HEK293 (cell line): ENCODE results near the gene ZNF215.
A peak's percentile ranks its signal among the peaks of the same experiment; 100 is the strongest.

ENCODE experiments used
- GLI2 ChIP-seq: fragments of 450-650 bp; formaldehyde crosslinking; IDR thresholded peaks from 2 replicates; pipeline ENCODE4; 2017; ENCODE audit warnings: missing biosample characterization, missing genetic modification characterization, low read depth, borderline replicate concordance
- GLI4 ChIP-seq: fragments of 450-650 bp; formaldehyde crosslinking; IDR thresholded peaks from 2 replicates; pipeline ENCODE4 v1.5.1; 2016; ENCODE audit warnings: missing biosample characterization, missing genetic modification characterization
- GLIS1 ChIP-seq: fragments of 450-650 bp; formaldehyde crosslinking; IDR thresholded peaks from 2 replicates; pipeline ENCODE4 v1.5.1; 2016; ENCODE audit warnings: missing biosample characterization, missing genetic modification characterization
- GLIS2 ChIP-seq: fragments of 450-650 bp; formaldehyde crosslinking; IDR thresholded peaks from 2 replicates; pipeline ENCODE4 v1.5.1; 2016; ENCODE audit warnings: missing biosample characterization, missing genetic modification characterization
- KLF16 ChIP-seq: fragments of 450-650 bp; formaldehyde crosslinking; IDR thresholded peaks from 2 replicates; pipeline ENCODE4 v1.5.1; 2017; ENCODE audit warnings: missing biosample characterization, missing genetic modification characterization
- KLF9 ChIP-seq: fragments of 450-650 bp; formaldehyde crosslinking; IDR thresholded peaks from 2 replicates; pipeline ENCODE4 v1.5.1; 2016; ENCODE audit warnings: missing biosample characterization, missing genetic modification characterization, low read depth
- OVOL3 ChIP-seq: fragments of 450-650 bp; formaldehyde crosslinking; IDR thresholded peaks from 2 replicates; pipeline ENCODE4 v1.5.1; 2016; ENCODE audit warnings: missing biosample characterization, missing genetic modification characterization
- PATZ1 ChIP-seq: fragments of 450-650 bp; formaldehyde crosslinking; IDR thresholded peaks from 2 replicates; pipeline ENCODE4 v1.5.1; 2016; ENCODE audit warnings: missing biosample characterization, missing genetic modification characterization
- RBAK ChIP-seq: fragments of 450-650 bp; formaldehyde crosslinking; IDR thresholded peaks from 2 replicates; pipeline ENCODE4 v1.5.1; 2016; ENCODE audit warnings: missing biosample characterization, missing genetic modification characterization
- SCRT1 ChIP-seq: fragments of 450-650 bp; formaldehyde crosslinking; IDR thresholded peaks from 2 replicates; pipeline ENCODE4 v1.5.1; 2016; ENCODE audit warnings: missing biosample characterization, missing genetic modification characterization, borderline replicate concordance
- SCRT2 ChIP-seq: fragments of 450-650 bp; formaldehyde crosslinking; IDR thresholded peaks from 2 replicates; pipeline ENCODE4 v1.5.1; 2016; ENCODE audit warnings: missing biosample characterization, missing genetic modification characterization
- YY2 ChIP-seq: fragments of 450-650 bp; formaldehyde crosslinking; IDR thresholded peaks from 2 replicates; pipeline ENCODE4 v1.5.1; 2016; ENCODE audit warnings: missing biosample characterization, missing genetic modification characterization
- ZBTB21 ChIP-seq: fragments of 450-650 bp; formaldehyde crosslinking; IDR thresholded peaks from 2 replicates; pipeline ENCODE4 v1.5.1; 2017; ENCODE audit warnings: missing biosample characterization, missing genetic modification characterization
- ZBTB49 ChIP-seq: fragments of 450-650 bp; formaldehyde crosslinking; IDR thresholded peaks from 2 replicates; pipeline ENCODE4 v1.5.1; 2016; ENCODE audit warnings: missing biosample characterization, missing genetic modification characterization, low read depth
- ZNF133 ChIP-seq: fragments of 450-650 bp; formaldehyde crosslinking; IDR thresholded peaks from 2 replicates; pipeline ENCODE4 v1.5.1; 2016; ENCODE audit warnings: missing biosample characterization, missing genetic modification characterization
- ZNF157 ChIP-seq: fragments of 450-650 bp; formaldehyde crosslinking; IDR thresholded peaks from 2 replicates; pipeline ENCODE4 v1.5.1; 2016; ENCODE audit warnings: missing biosample characterization, missing genetic modification characterization
- ZNF16 ChIP-seq: fragments of 450-650 bp; formaldehyde crosslinking; IDR thresholded peaks from 2 replicates; pipeline ENCODE4 v1.5.1; 2016; ENCODE audit warnings: low read depth, missing biosample characterization, missing genetic modification characterization
- ZNF184 ChIP-seq: fragments of 450-650 bp; IDR thresholded peaks from 2 replicates; pipeline ENCODE4 v1.5.1; 2018; ENCODE audit warnings: missing biosample characterization, mild to moderate bottlenecking, missing genetic modification characterization
- ZNF214 ChIP-seq: fragments of 450-650 bp; formaldehyde crosslinking; IDR thresholded peaks from 2 replicates; pipeline ENCODE4 v1.5.1; 2017; ENCODE audit warnings: missing biosample characterization, mild to moderate bottlenecking, missing genetic modification characterization, borderline replicate concordance
- ZNF280D ChIP-seq: fragments of 450-650 bp; formaldehyde crosslinking; IDR thresholded peaks from 2 replicates; pipeline ENCODE4 v1.5.1; 2016; ENCODE audit warnings: missing biosample characterization, missing genetic modification characterization
- ZNF324 ChIP-seq: fragments of 450-650 bp; formaldehyde crosslinking; IDR thresholded peaks from 2 replicates; pipeline ENCODE4 v1.5.1; 2016; ENCODE audit warnings: missing biosample characterization, missing genetic modification characterization
- ZNF433 ChIP-seq: fragments of 450-650 bp; formaldehyde crosslinking; IDR thresholded peaks from 2 replicates; pipeline ENCODE4 v1.5.1; 2016; ENCODE audit warnings: missing biosample characterization, missing genetic modification characterization, low read depth
- ZNF521 ChIP-seq: fragments of 450-650 bp; formaldehyde crosslinking; IDR thresholded peaks from 2 replicates; pipeline ENCODE4 v1.5.1; 2017; ENCODE audit warnings: missing biosample characterization, mild to moderate bottlenecking, missing genetic modification characterization
- ZNF529 ChIP-seq: fragments of 450-650 bp; formaldehyde crosslinking; IDR thresholded peaks from 2 replicates; pipeline ENCODE4 v1.5.1; 2017; ENCODE audit warnings: missing genetic modification characterization, missing biosample characterization; ENCODE audit not compliant: insufficient replicate concordance
- ZNF660 ChIP-seq: fragments of 450-650 bp; IDR thresholded peaks from 2 replicates; pipeline ENCODE4 v1.5.1; 2018; ENCODE audit warnings: missing biosample characterization, mild to moderate bottlenecking, missing genetic modification characterization
- ZNF707 ChIP-seq: fragments of 450-650 bp; formaldehyde crosslinking; IDR thresholded peaks from 2 replicates; pipeline ENCODE4 v1.5.1; 2016; ENCODE audit warnings: missing biosample characterization, missing genetic modification characterization
- TF ChIP-seq, protein P1 (sequence below): fragments of 450-650 bp; formaldehyde crosslinking; IDR thresholded peaks from 2 replicates; pipeline ENCODE4 v1.5.1; 2016; ENCODE audit warnings: missing biosample characterization, missing genetic modification characterization
- TF ChIP-seq, protein P2 (sequence below): fragments of 450-650 bp; formaldehyde crosslinking; conservative IDR thresholded peaks from 2 replicates; pipeline ENCODE4 v1.5.1; 2016; ENCODE audit warnings: low read depth, missing biosample characterization, missing genetic modification characterization

The ZNF215 gene

DNA sequence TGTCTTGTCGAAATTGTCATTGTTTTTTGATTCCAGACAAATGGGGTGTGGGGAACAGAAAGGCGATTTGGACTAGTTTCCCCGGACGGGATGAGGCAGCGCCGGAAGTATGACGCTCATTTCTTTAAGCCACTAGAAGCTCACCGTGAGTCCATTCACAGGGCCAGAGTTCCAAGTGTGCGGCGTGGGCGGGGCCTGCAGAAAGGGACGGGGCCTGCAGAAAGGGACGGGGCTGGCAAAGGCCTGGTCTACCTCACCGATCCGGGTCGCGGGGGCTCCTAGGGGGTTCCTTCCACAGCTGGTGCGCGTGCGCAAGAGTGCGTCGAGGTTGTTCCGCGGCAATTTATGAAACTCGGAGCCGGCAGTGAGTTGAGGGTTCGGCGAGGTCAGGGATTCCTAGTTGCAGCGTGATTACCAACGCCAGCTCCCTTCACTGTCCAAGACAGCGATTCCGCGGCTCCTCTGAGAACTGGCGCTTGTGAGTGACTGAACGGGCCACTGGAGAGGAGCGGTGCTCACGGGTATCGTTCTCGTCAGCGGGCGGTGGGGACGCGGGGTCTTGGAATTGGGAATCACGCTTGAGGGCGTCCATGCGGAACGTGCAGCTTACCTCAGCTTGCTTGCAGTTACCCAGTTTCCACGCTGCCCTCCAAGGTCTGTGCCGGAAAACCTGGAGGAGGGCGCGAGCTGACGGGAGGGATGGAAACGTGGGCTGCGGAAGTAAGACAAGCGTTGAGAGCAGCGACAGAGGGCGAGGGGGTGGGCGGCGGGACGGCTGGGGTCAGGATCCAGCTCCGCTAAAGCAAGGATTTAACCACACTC is at the start of gene ZNF215 (continued):
- no peak for TF ChIP-seq ZNF521 (tag by site-specific recombination)
- no peak for TF ChIP-seq SCRT2 (tag by site-specific recombination)
- TF ChIP-seq ZBTB21 (tag by site-specific recombination) = no peak
- TF ChIP-seq ZNF184 (tag by site-specific recombination) = no peak
- no peak for TF ChIP-seq KLF16 (tag by site-specific recombination)
- TF ChIP-seq ZNF433 = no peak
- TF ChIP-seq ZNF529 (tag by site-specific recombination) = no peak
- TF ChIP-seq RBAK (tag by site-specific recombination) = no peak
- TF ChIP-seq ZNF707 = no peak
- peak; percentile 78 for TF ChIP-seq PATZ1 (tag by site-specific recombination)
- TF ChIP-seq SCRT1 (tag by site-specific recombination) = no peak
- no peak for TF ChIP-seq KLF9 (tag by site-specific recombination)
- no peak for TF ChIP-seq ZNF133 (tag by site-specific recombination)
- no peak for TF ChIP-seq GLI4 (tag by site-specific recombination)
- no peak for TF ChIP-seq ZNF214
- no peak for TF ChIP-seq GLI2 (tag by site-specific recombination)
- no peak for TF ChIP-seq ZNF157 (tag by site-specific recombination)
- TF ChIP-seq ZNF660 (tag by site-specific recombination) = peak; percentile 14; the same call in 1 of the 2 replicates
- TF ChIP-seq OVOL3 (tag by site-specific recombination) = no peak
- no peak for TF ChIP-seq ZNF16
- TF ChIP-seq ZNF280D (tag by site-specific recombination) = no peak
- no peak for TF ChIP-seq ZBTB49
- no peak for TF ChIP-seq ZNF324 (tag by site-specific recombination)
- TF ChIP-seq, protein P1, sequence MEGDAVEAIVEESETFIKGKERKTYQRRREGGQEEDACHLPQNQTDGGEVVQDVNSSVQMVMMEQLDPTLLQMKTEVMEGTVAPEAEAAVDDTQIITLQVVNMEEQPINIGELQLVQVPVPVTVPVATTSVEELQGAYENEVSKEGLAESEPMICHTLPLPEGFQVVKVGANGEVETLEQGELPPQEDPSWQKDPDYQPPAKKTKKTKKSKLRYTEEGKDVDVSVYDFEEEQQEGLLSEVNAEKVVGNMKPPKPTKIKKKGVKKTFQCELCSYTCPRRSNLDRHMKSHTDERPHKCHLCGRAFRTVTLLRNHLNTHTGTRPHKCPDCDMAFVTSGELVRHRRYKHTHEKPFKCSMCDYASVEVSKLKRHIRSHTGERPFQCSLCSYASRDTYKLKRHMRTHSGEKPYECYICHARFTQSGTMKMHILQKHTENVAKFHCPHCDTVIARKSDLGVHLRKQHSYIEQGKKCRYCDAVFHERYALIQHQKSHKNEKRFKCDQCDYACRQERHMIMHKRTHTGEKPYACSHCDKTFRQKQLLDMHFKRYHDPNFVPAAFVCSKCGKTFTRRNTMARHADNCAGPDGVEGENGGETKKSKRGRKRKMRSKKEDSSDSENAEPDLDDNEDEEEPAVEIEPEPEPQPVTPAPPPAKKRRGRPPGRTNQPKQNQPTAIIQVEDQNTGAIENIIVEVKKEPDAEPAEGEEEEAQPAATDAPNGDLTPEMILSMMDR = peak; percentile 24; the same call in 1 of the 2 replicates
- TF ChIP-seq GLIS1 = no peak
- TF ChIP-seq, protein P2, sequence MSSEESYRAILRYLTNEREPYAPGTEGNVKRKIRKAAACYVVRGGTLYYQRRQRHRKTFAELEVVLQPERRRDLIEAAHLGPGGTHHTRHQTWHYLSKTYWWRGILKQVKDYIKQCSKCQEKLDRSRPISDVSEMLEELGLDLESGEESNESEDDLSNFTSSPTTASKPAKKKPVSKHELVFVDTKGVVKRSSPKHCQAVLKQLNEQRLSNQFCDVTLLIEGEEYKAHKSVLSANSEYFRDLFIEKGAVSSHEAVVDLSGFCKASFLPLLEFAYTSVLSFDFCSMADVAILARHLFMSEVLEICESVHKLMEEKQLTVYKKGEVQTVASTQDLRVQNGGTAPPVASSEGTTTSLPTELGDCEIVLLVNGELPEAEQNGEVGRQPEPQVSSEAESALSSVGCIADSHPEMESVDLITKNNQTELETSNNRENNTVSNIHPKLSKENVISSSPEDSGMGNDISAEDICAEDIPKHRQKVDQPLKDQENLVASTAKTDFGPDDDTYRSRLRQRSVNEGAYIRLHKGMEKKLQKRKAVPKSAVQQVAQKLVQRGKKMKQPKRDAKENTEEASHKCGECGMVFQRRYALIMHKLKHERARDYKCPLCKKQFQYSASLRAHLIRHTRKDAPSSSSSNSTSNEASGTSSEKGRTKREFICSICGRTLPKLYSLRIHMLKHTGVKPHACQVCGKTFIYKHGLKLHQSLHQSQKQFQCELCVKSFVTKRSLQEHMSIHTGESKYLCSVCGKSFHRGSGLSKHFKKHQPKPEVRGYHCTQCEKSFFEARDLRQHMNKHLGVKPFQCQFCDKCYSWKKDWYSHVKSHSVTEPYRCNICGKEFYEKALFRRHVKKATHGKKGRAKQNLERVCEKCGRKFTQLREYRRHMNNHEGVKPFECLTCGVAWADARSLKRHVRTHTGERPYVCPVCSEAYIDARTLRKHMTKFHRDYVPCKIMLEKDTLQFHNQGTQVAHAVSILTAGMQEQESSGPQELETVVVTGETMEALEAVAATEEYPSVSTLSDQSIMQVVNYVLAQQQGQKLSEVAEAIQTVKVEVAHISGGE (tag by site-specific recombination) = peak; percentile 92
- peak; percentile 58; the same call in 1 of the 2 replicates for TF ChIP-seq GLIS2
- TF ChIP-seq YY2 (tag by site-specific recombination) = no peak
